A549 (cell line): ENCODE data around the gene PITPNM3. TPM values are rescaled to one million over a fixed set of nuclear protein-coding genes. Genes with fewer than 3 reads are reported as not detected.

Experiments
- ATAC-seq, 2 experiments: fragments of 200-7000 bp in 1 of 2; fragments of >200 bp in 1 of 2; cut with Nextera tagmentation in 1 of 2; cut with Tn5 transposase in 1 of 2; 3 replicates each; pipeline versions ENCODE4 v1.8.0 to v1.9.1; 2018 to 2020; ENCODE audit warnings: mild to moderate bottlenecking in 1 of 2, moderate library complexity in 1 of 2
- CTCF ChIA-PET: fragments of 300-600 bp; sonication (Branson Sonifier 250); formaldehyde crosslinking; extraction: SDS; loops from one replicate; lab custom pipeline; 2021; ENCODE audit warnings: antibody characterized with exemption, inconsistent platforms; lab: Yijun Ruan, JAX
- POLR2A ChIA-PET: fragments of 350-600 bp; formaldehyde crosslinking; extraction: SDS; loops from one replicate; lab custom pipeline; 2021; ENCODE audit warnings: antibody characterized with exemption, inconsistent platforms; lab: Yijun Ruan, JAX
- DNase-seq, 2 experiments: peaks; one replicate each; pipeline versions ENCODE4 v3.0.0 to v3.0.0-alpha.2; 2011 to 2016; ENCODE audit warnings: low read depth in 1 of 2, low spot score in 1 of 2
- FAIRE-seq: peaks from 2 replicates; lab custom pipeline; 2011; peaks lifted over from hg19 to GRCh38; lab: Jason Lieb, UNC
- H3K27ac ChIP-seq, 2 experiments: fragments of >200 bp; sonication (Bioruptor Twin); formaldehyde crosslinking; 3 replicates each; pipeline ENCODE4 v1.5.1; 2016 to 2017
- H3K4me1 ChIP-seq: fragments of >200 bp; sonication (Bioruptor Twin); formaldehyde crosslinking; 3 replicates; pipeline ENCODE4 v1.6.1; 2016
- H3K4me2 ChIP-seq: fragments of >200 bp; sonication (Bioruptor Twin); formaldehyde crosslinking; 3 replicates; pipeline ENCODE4 v1.6.1; 2016
- H3K4me3 ChIP-seq: fragments of >200 bp; sonication (Bioruptor Twin); formaldehyde crosslinking; 3 replicates; pipeline ENCODE4 v1.5.1; 2016
- H3K9me3 ChIP-seq: fragments of >200 bp; sonication (Bioruptor Twin); formaldehyde crosslinking; 3 replicates; pipeline ENCODE4 v1.6.1; 2016
- CEBPB ChIP-seq, 2 experiments: fragments of >200 bp in 1 of 2; sonication (Bioruptor Twin) in 1 of 2; formaldehyde crosslinking in 1 of 2; IDR thresholded peaks; 2 replicates each; pipeline ENCODE4 v1.6.1; 2012 to 2016
- EHF ChIP-seq: fragments of 250-450 bp; sonication (Bioruptor Pico); IDR thresholded peaks from 2 replicates; pipeline ENCODE4 v1.5.0; 2020; ENCODE audit warnings: mild to moderate bottlenecking
- ESRRA ChIP-seq: fragments of 150-350 bp; IDR thresholded peaks from 2 replicates; pipeline ENCODE4 v1.6.1; 2014; ENCODE audit warnings: mild to moderate bottlenecking, low read length, borderline replicate concordance
- FOSL2 ChIP-seq, 2 experiments: fragments of 450-650 bp in 1 of 2; fragments of >200 bp in 1 of 2; sonication (Bioruptor Twin) in 1 of 2; formaldehyde crosslinking; IDR thresholded peaks; 2 replicates each; pipeline versions ENCODE4 v1.5.0 to v1.6.1; 2016 to 2020; ENCODE audit warnings: mild to moderate bottlenecking in 1 of 2, moderate library complexity in 1 of 2
- FOXS1 ChIP-seq: fragments of 250-450 bp; sonication (Bioruptor Pico); IDR thresholded peaks from 2 replicates; pipeline ENCODE4 v1.5.0; 2020; ENCODE audit warnings: mild to moderate bottlenecking, moderate library complexity
- HEYL ChIP-seq: fragments of 250-450 bp; sonication (Bioruptor Pico); IDR thresholded peaks from 2 replicates; pipeline ENCODE4 v1.8.0; 2021; ENCODE audit warnings: mild to moderate bottlenecking, moderate library complexity
- KDM1A ChIP-seq: fragments of 200-600 bp; sonication (generic); IDR thresholded peaks from 2 replicates; pipeline ENCODE4 v1.6.1; 2016; ENCODE audit warnings: low read depth, mild to moderate bottlenecking
- MAFK ChIP-seq: fragments of 450-650 bp; IDR thresholded peaks from 2 replicates; pipeline ENCODE4 v1.6.1; 2014; ENCODE audit not compliant: partially characterized antibody
- NR3C1 ChIP-seq: fragments of >200 bp; sonication (Bioruptor Twin); formaldehyde crosslinking; IDR thresholded peaks from 3 replicates; pipeline ENCODE4 v1.6.1; 2017
- RAD21 ChIP-seq, 2 experiments: fragments of >200 bp in 1 of 2; sonication (Bioruptor Twin) in 1 of 2; formaldehyde crosslinking in 1 of 2; IDR thresholded peaks in 1 of 2; conservative IDR thresholded peaks in 1 of 2; 2 replicates in 1 of 2; 3 replicates in 1 of 2; pipeline ENCODE4 v1.6.1; 2012 to 2018; ENCODE audit warnings: inconsistent platforms in 1 of 2
- REST ChIP-seq: fragments of 200-600 bp; sonication (generic); IDR thresholded peaks from 2 replicates; pipeline ENCODE4 v1.6.1; 2016; ENCODE audit warnings: antibody characterized with exemption, mild to moderate bottlenecking, moderate library complexity
- SMC3 ChIP-seq: fragments of >200 bp; sonication (Bioruptor Twin); formaldehyde crosslinking; IDR thresholded peaks from 3 replicates; pipeline ENCODE4 v1.6.1; 2018; ENCODE audit warnings: inconsistent platforms
- ZFP36 ChIP-seq: fragments of 450-650 bp; IDR thresholded peaks from 2 replicates; pipeline ENCODE4 v1.6.1; 2014; ENCODE audit warnings: borderline replicate concordance; ENCODE audit not compliant: partially characterized antibody
- ZNF302 ChIP-seq: fragments of 250-450 bp; sonication (Bioruptor Pico); IDR thresholded peaks from 2 replicates; pipeline ENCODE4 v1.9.0; 2021; ENCODE audit warnings: inconsistent platforms, mild to moderate bottlenecking, moderate library complexity
- WGBS: methylation state at CpG from one replicate; pipeline ENCODE4 v1.1.6; 2017; ENCODE audit errors: missing lambda C conversion rate; 5-methylcytosine and 5-hydroxymethylcytosine counted together
- polyA plus RNA-seq, 4 experiments: library from polyadenylated mRNA; depleted of rRNA in 3 of 4; stranded (reverse); fragments of >200 nt; fragmentation: RNase III in 1 of 4; extraction: RNeasy Plus Mini Kit Qiagen cat#74134 plus additional on column Dnase treatment in 1 of 4; gene quantifications; 2 replicates in 3 of 4; 3 replicates in 1 of 4; pipeline ENCODE4 v1.2.3, GENCODE V29; 2011 to 2017

Gene PITPNM3
- polyA plus RNA-seq, 2 of the 4 experiments (the other 2 are of a cell fraction), result 0.80 to 2.2 TPM

- ATAC-seq, result peak; percentile 39 to 64
These were observed 84.6 kb downstream of the PITPNM3 start for GRCh38 chr17:6471531-6472465.

GRCh38 chr17:6470751-6471521, 85.4 kb downstream of the PITPNM3 start:
- no peak for DNase-seq
- Histone ChIP-seq H3K4me2 (peak overlapping the region; percentile 40), H3K9me3 (0 out of 3 replicates have a peak, but pooled peaks cover 5% of the 10 kb centered on the region), H3K27ac (peak overlapping the region in 1 of 2 experiments; percentile 76; a peak in 3 of 6 replicates), H3K4me3 (no peak overlapping the region), H3K4me1 (peaks cover 24% of the 10 kb centered on the region)
- TF ChIP-seq ESRRA, result peak; percentile 95
- TF ChIP-seq REST, result no peak
- no peak for TF ChIP-seq MAFK
- POLR2A ChIA-PET, result interaction anchor here (0.6 kb wide), 2 partner anchors 137 to 164 kb away, joined by 3 read pairs; no protein-coding TSS in a partner anchor
- 78% methylated on average over 17 of the region's 17 CpGs for WGBS
- CTCF ChIA-PET, result interaction anchor here (0.7 to 6.9 kb wide), 27 partner anchors 9 to 551 kb away, joined by 3 to 105 read pairs (median 13); partner anchors contain the start of genes C17orf100 and MED31
- FAIRE-seq, result no peak
- 0 out of 6 replicates have a peak, but pooled peaks of 1 of the 2 experiments have one; percentile 5 for ATAC-seq

More at GRCh38 chr17:6471531-6472465, 84.6 kb downstream of the PITPNM3 start:
- FAIRE-seq (no peak), DNase-seq (peak; percentile 38 to 62)
- Histone ChIP-seq H3K9me3 (0 out of 3 replicates have a peak, but pooled peaks cover 5% of the 10 kb centered on the region), H3K4me1 (peaks cover 24% of the 10 kb centered on the region), H3K4me2 (peak overlapping the region; percentile 40), H3K27ac (peak overlapping the region; percentile 53 to 76; a peak in 4 of 6 replicates), H3K4me3 (no peak overlapping the region)
- TF ChIP-seq NR3C1, result no peak
- TF ChIP-seq FOSL2 (IDR thresholded peaks at IDR 0.05), result no peak
- peak; percentile 51; the same call in 1 of the 2 replicates for TF ChIP-seq FOSL2 (CRISPR knock-in tag; IDR thresholded peaks at IDR 0.05)
- peak; percentile 80 for TF ChIP-seq ZFP36
- TF ChIP-seq FOXS1 (CRISPR knock-in tag), result no peak
- no peak for TF ChIP-seq EHF (CRISPR knock-in tag)
- TF ChIP-seq SMC3, result peak; percentile 28; the same call in 1 of the 3 replicates
- TF ChIP-seq CEBPB (IDR thresholded peaks at IDR 0.05), result no peak
- TF ChIP-seq KDM1A, result no peak
- TF ChIP-seq HEYL (CRISPR knock-in tag), result no peak
- no peak for TF ChIP-seq ZNF302
- TF ChIP-seq RAD21 (conservative IDR thresholded peaks at IDR 0.05 in 1 of 2, IDR thresholded peaks at IDR 0.05 in 1 of 2), result peak in 1 of 2 experiments; percentile 33; a peak in 2 of 5 replicates
- CTCF ChIA-PET, result interaction anchor here (0.8 to 6.9 kb wide), 51 partner anchors 9 to 883 kb away, joined by 3 to 105 read pairs (median 8); partner anchors contain the start of genes C17orf100, MED31 and TXNDC17
- POLR2A ChIA-PET, result interaction anchor here (0.6 to 2.1 kb wide), 3 partner anchors 136 to 169 kb away, joined by 3 to 6 read pairs (median 4); a partner anchor contains a TSS
- WGBS, result 73% methylated on average over 19 of the region's 19 CpGs
